22Rv1 (cell line): ENCODE measurements around the gene MAST3.
A peak's percentile ranks its signal among the peaks of the same experiment; 100 is the strongest.

ENCODE experiments used
- H3K27ac ChIP-seq: fragments of 450-650 bp; 2 replicates; pipeline ENCODE4 v1.5.1; 2017
- ZFX ChIP-seq: fragments of 450-650 bp; IDR thresholded peaks from 2 replicates; pipeline ENCODE4 v1.6.1; 2017; ENCODE audit warnings: antibody characterized with exemption, borderline replicate concordance
- TF ChIP-seq, protein P1 (sequence below): fragments of 450-650 bp; IDR thresholded peaks from 2 replicates; pipeline ENCODE4 v1.5.1; 2017; ENCODE audit warnings: mild to moderate bottlenecking

MAST3 gene

DNA sequence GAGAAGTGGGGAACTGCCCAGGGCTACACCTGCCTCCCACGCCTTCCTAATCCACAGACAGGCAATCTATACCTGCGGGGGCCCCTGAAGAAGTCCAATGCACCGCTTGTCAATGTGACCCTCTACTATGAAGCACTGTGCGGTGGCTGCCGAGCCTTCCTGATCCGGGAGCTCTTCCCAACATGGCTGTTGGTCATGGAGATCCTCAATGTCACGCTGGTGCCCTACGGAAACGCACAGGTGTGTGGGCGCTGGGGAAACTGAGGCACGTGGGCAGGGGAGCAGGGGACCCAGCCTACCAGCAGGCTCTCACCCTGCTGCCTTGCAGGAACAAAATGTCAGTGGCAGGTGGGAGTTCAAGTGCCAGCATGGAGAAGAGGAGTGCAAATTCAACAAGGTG, 77.4 kb downstream of the MAST3 start:
- TF ChIP-seq, protein P1, sequence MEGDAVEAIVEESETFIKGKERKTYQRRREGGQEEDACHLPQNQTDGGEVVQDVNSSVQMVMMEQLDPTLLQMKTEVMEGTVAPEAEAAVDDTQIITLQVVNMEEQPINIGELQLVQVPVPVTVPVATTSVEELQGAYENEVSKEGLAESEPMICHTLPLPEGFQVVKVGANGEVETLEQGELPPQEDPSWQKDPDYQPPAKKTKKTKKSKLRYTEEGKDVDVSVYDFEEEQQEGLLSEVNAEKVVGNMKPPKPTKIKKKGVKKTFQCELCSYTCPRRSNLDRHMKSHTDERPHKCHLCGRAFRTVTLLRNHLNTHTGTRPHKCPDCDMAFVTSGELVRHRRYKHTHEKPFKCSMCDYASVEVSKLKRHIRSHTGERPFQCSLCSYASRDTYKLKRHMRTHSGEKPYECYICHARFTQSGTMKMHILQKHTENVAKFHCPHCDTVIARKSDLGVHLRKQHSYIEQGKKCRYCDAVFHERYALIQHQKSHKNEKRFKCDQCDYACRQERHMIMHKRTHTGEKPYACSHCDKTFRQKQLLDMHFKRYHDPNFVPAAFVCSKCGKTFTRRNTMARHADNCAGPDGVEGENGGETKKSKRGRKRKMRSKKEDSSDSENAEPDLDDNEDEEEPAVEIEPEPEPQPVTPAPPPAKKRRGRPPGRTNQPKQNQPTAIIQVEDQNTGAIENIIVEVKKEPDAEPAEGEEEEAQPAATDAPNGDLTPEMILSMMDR, result no peak
- no peak for TF ChIP-seq ZFX
- H3K27ac ChIP-seq, result no peak overlapping the region

DNA sequence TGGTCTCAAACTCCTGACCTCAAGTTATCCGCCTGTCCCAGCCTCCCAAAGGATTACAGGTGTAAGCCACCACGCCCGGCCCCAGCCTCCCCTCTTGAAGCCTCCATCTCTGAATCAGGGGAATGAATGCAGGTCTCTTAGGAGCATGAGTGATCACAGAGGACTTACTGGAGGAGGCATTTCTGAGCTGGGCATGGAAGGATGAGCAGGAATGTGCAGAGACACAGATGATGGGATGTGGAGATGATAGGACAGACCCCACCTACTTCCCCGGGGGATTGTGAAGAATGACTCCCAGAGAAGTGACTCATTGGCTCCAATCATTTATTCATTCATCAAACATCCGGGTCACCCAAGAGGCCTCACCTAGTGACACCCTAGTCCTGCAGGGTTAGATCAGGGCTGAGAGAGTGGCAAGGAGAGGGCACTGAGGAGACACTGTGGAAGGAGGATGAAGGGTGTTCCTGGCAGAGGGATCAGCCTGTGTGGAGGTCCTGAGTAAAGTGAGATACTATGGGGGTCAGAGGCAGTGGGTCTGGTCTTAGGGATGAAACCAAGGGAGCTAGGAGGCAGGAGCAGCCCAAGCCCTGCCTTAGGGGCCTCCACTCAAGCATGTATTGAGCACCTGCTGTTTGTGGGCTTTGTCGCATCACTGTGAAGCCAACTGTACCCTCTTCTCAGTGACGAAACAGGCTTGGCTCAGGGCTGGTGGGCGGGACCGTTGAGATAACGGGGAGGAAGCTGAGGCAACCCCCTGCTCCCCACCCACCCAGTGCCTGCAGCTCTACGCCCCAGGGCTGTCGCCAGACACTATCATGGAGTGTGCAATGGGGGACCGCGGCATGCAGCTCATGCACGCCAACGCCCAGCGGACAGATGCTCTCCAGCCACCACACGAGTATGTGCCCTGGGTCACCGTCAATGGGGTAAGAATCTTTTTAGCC, 79.1 kb downstream of the MAST3 start:
- TF ChIP-seq, protein P1, result no peak
- TF ChIP-seq ZFX, result no peak

DNA sequence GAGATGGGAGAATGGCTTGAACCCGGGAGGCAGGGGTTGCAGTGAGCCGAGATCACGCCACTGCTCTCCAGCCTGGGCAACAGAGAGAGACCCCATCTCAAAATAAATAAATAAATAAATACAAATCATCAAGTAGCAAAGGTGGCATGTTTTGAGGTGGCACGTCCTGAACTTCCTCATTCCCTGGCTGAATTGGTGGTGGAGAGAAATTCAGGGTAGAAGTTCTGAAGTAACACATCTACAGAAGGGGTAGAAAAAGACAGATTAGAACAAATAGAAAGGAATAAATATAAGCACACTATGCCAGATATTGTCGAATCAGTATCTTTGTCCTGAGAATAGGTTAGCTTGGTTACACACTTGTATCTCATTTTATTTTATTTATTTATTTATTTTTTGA, 82.4 kb downstream of the MAST3 start:
- no peak for TF ChIP-seq ZFX
- TF ChIP-seq, protein P1, result no peak
- no peak overlapping the region for H3K27ac ChIP-seq

More for the DNA sequence above, 79.1 kb downstream of the MAST3 start:
- no peak overlapping the region for H3K27ac ChIP-seq

DNA sequence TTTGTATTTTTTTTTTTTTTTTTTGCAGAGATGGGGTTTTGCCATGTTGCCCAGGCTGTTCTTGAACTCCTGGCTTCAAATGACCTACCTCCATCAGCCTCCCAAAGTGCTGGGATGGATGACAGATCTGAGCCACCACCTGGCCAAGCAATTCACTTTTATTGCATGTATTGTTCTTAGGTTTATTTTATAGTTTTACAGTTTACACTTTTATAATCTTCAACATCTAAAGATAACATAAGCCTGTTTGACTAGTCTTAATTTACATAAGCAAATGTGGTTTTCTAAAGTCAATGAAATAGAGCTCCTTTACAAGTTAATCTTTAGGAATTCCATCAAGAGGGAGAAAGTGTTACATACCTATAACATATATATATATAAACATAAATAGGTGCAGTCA, 86.0 kb downstream of the MAST3 start:
- no peak for TF ChIP-seq ZFX
- TF ChIP-seq, protein P1, result no peak
- peak overlapping the region; percentile 58 for H3K27ac ChIP-seq

DNA sequence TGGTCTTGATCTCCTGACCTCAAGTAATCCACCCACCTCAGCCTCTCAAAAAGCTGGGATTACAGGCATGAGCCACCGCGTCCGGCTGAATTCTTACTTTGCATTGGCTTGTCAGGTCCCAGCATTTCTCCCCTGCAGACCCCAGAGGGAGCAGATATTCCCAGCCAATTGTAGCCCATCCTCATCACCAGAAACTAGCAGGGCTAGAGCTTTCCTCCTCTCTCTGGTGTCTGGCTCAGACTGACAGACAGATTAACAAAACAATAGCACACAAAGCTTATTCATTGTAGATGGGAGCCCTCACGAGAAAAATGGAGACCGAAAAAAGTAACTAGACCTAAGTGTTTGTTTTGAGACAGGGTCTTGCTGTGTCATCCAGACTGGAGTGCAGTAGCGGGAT, 88.0 kb downstream of the MAST3 start:
- H3K27ac ChIP-seq, result no peak overlapping the region
- TF ChIP-seq, protein P1, result no peak
- no peak for TF ChIP-seq ZFX

DNA sequence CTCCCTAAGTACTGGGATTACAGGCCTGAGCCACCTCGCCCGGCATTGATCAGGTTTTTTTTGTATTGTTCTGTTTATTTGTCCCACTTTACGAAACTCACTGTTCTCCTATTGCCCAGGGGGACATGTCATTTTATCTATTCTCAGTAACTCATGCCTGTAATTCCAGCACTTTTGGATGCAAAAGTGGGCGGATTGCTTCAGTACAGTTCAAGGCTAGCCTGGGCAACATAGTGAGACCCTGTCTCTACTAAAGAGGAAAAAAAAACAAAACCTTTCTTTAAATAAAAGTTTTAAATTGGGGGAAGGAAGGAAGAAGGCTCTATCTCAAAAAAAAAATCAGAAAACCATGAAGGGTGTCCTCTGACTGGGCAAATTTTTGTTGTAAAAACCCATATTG, 92.7 kb downstream of the MAST3 start:
- no peak overlapping the region for H3K27ac ChIP-seq
- TF ChIP-seq, protein P1, result no peak

DNA sequence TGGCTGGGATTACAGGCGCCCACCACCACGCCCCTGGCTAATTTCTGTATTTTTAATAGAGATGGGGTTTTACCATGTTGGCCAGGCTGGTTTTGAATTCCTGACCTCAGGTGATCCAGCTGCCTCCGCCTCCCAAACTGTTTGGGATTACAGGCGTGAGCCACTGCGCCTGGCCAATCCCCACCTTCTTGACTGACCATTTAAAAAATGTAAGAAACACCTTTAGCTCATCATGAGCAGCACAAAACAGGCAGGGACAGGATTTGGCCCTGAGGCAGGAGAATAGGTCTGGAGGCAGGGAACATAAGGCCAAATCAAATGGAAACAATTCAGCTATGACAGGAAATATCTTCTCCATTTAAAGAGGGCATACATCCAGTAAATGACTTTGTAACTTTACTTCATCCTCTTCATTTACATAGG, 94.1 kb downstream of the MAST3 start:
- peak overlapping the region; percentile 90 for H3K27ac ChIP-seq
- TF ChIP-seq, protein P1, result no peak
- TF ChIP-seq ZFX, result no peak
